IMR-90 (cell line): ENCODE measurements around the gene SERPINA3. TPM values are rescaled to one million over a fixed set of nuclear protein-coding genes. Genes with fewer than 3 reads are reported as not detected.

Experiments
- ATAC-seq: fragments of 200-7000 bp; cut with Tn5 transposase; 2 replicates; pipeline ENCODE4 v1.9.1; 2020; ENCODE audit warnings: low read depth, mild to moderate bottlenecking, moderate library complexity
- BruUV-seq: library from RNA; stranded (reverse); fragments of 400-500 nt; replicated peaks from 2 replicates; lab custom pipeline; 2021; lab: Mats Ljungman, UMichigan
- CTCF ChIA-PET: fragments of 300-600 bp; formaldehyde crosslinking; extraction: SDS; loops from one replicate; lab custom pipeline; 2021; ENCODE audit warnings: antibody characterized with exemption; lab: Yijun Ruan, JAX
- POLR2A ChIA-PET: fragments of 300-600 bp; sonication (Branson Sonifier 250); formaldehyde crosslinking; loops from one replicate; lab custom pipeline; 2022; ENCODE audit warnings: antibody characterized with exemption; ENCODE audit not compliant: unreplicated experiment; lab: Charles Lee
- DNase-seq: peaks from one replicate; pipeline ENCODE4 v3.0.0; 2013
- H2AFZ ChIP-seq: replicated peaks from 2 replicates; pipeline ENCODE3; 2013; ENCODE audit warnings: low read length, mild to moderate bottlenecking; ENCODE audit not compliant: poor library complexity
- H2AK5ac ChIP-seq: 2 replicates; pipeline ENCODE4 v1.6.1; 2013; ENCODE audit warnings: low read depth, low read length, inconsistent platforms
- H2AK9ac ChIP-seq: replicated peaks from 2 replicates; pipeline ENCODE3; 2013; ENCODE audit warnings: mild to moderate bottlenecking, low read depth, low read length, moderate library complexity; ENCODE audit not compliant: poor library complexity
- H2BK120ac ChIP-seq: 2 replicates; pipeline ENCODE4 v1.6.1; 2013; ENCODE audit warnings: low read depth, low read length, inconsistent platforms
- H2BK15ac ChIP-seq: 3 replicates; pipeline ENCODE4 v1.6.1; 2013; ENCODE audit warnings: low read depth, low read length, inconsistent platforms
- H2BK20ac ChIP-seq: 2 replicates; pipeline ENCODE4 v1.6.1; 2013; ENCODE audit warnings: low read depth, mild to moderate bottlenecking, inconsistent platforms, low read length, moderate library complexity
- H2BK5ac ChIP-seq: 2 replicates; pipeline ENCODE4 v1.6.1; 2013; ENCODE audit warnings: mild to moderate bottlenecking, low read depth, low read length, inconsistent platforms; ENCODE audit not compliant: poor library complexity, severe bottlenecking
- H3K14ac ChIP-seq: replicated peaks from 2 replicates; pipeline ENCODE4 v1.6.1; 2013; ENCODE audit warnings: low read depth, low read length, inconsistent platforms
- H3K18ac ChIP-seq: 2 replicates; pipeline ENCODE4 v1.6.1; 2013; ENCODE audit warnings: low read depth, low read length, control low read depth
- H3K23ac ChIP-seq: 2 replicates; pipeline ENCODE4 v1.6.1; 2013; ENCODE audit warnings: low read depth, low read length, inconsistent platforms
- H3K27ac ChIP-seq: 2 replicates; pipeline ENCODE4 v1.5.1; 2013; ENCODE audit warnings: mild to moderate bottlenecking, control low read depth, low read length; ENCODE audit not compliant: insufficient read depth
- H3K27me3 ChIP-seq: 2 replicates; pipeline ENCODE4 v1.6.1; 2013; ENCODE audit warnings: low read length; ENCODE audit not compliant: control insufficient read depth, insufficient read depth
- H3K36me3 ChIP-seq: 2 replicates; pipeline ENCODE4 v1.6.1; 2013; ENCODE audit warnings: low read length, mixed read lengths; ENCODE audit not compliant: control insufficient read depth, insufficient read depth
- H3K4ac ChIP-seq: 2 replicates; pipeline ENCODE4 v1.6.1; 2013; ENCODE audit warnings: low read depth, low read length, inconsistent platforms
- H3K4me1 ChIP-seq: 2 replicates; pipeline ENCODE4 v1.6.1; 2013; ENCODE audit warnings: low read length, mixed read lengths; ENCODE audit not compliant: control insufficient read depth, insufficient read depth
- H3K4me2 ChIP-seq: 2 replicates; pipeline ENCODE4 v1.6.1; 2013; ENCODE audit warnings: low read depth, mild to moderate bottlenecking, control low read depth, low read length, moderate library complexity
- H3K4me3 ChIP-seq: 2 replicates; pipeline ENCODE4 v1.5.1; 2013; ENCODE audit warnings: low read depth, mild to moderate bottlenecking, control low read depth, low read length, moderate library complexity; ENCODE audit not compliant: insufficient read depth
- H3K56ac ChIP-seq: 2 replicates; pipeline ENCODE4 v1.6.1; 2013; ENCODE audit warnings: low read length, inconsistent platforms; ENCODE audit not compliant: insufficient read depth; ENCODE audit errors: extremely low read depth
- H3K79me1 ChIP-seq, 2 experiments: 2 replicates each; pipeline ENCODE4 v1.6.1; 2013; ENCODE audit warnings: low read length in 2 of 2, inconsistent platforms in 1 of 2, low read depth in 1 of 2
- H3K9ac ChIP-seq: 2 replicates; pipeline ENCODE4 v1.6.1; 2013; ENCODE audit warnings: low read depth, low read length, control low read depth
- H3K9me1 ChIP-seq: 2 replicates; pipeline ENCODE4 v1.6.1; 2013; ENCODE audit warnings: low read length, inconsistent platforms; ENCODE audit not compliant: insufficient read depth
- H3K9me3 ChIP-seq: 2 replicates; pipeline ENCODE4 v1.6.1; 2013; ENCODE audit warnings: low read length; ENCODE audit not compliant: control insufficient read depth, insufficient read depth
- H4K20me1 ChIP-seq: 2 replicates; pipeline ENCODE4 v1.6.1; 2013; ENCODE audit warnings: low read length, inconsistent platforms; ENCODE audit not compliant: insufficient read depth
- H4K5ac ChIP-seq: 2 replicates; pipeline ENCODE4 v1.6.1; 2013; ENCODE audit warnings: mild to moderate bottlenecking, low read depth, low read length, control low read depth
- H4K8ac ChIP-seq, 2 experiments: 2 replicates each; pipeline ENCODE4 v1.6.1; 2013; ENCODE audit warnings: low read depth in 2 of 2, low read length in 2 of 2, control low read depth in 1 of 2, inconsistent platforms in 1 of 2
- H4K91ac ChIP-seq: 2 replicates; pipeline ENCODE4 v1.6.1; 2013; ENCODE audit warnings: low read depth, low read length, inconsistent platforms; ENCODE audit not compliant: insufficient read depth
- CEBPB ChIP-seq: IDR thresholded peaks from 2 replicates; pipeline ENCODE4 v1.6.1; 2012; ENCODE audit warnings: low read depth, low read length, improper control_type of control experiment
- FOS ChIP-seq: fragments of 150-350 bp; IDR thresholded peaks from 2 replicates; pipeline ENCODE4 v1.6.1; 2016; ENCODE audit warnings: low read depth, low read length
- MAFK ChIP-seq: IDR thresholded peaks from 2 replicates; pipeline ENCODE4 v1.6.1; 2012; ENCODE audit warnings: low read depth, low read length, improper control_type of control experiment
- MAZ ChIP-seq: IDR thresholded peaks from 2 replicates; pipeline ENCODE4 v1.6.1; 2012; ENCODE audit warnings: low read depth, mild to moderate bottlenecking, low read length, improper control_type of control experiment, moderate library complexity, borderline replicate concordance
- MXI1 ChIP-seq: IDR thresholded peaks from 2 replicates; pipeline ENCODE4 v1.6.1; 2012; ENCODE audit warnings: low read depth, mild to moderate bottlenecking, low read length, moderate library complexity, borderline replicate concordance
- POLR2A ChIP-seq: IDR thresholded peaks from 2 replicates; pipeline ENCODE4 v1.6.1; 2012; ENCODE audit warnings: mild to moderate bottlenecking, low read depth, low read length
- RCOR1 ChIP-seq: IDR thresholded peaks from 2 replicates; pipeline ENCODE4 v1.6.1; 2012; ENCODE audit warnings: mild to moderate bottlenecking, low read length, improper control_type of control experiment; ENCODE audit not compliant: insufficient replicate concordance
- RFX5 ChIP-seq: IDR thresholded peaks from 2 replicates; pipeline ENCODE4 v1.8.0; 2012; ENCODE audit warnings: low read depth, mild to moderate bottlenecking, low read length, moderate library complexity
- SMC3 ChIP-seq: fragments of 150-350 bp; IDR thresholded peaks from 2 replicates; pipeline ENCODE4 v1.6.1; 2016; ENCODE audit warnings: low read depth, mild to moderate bottlenecking, antibody characterized with exemption, low read length, moderate library complexity
- WGBS, 2 experiments: methylation state at CpG; one replicate each; pipeline versions ENCODE4 v1.1.5 to v1.1.7; 2013; ENCODE audit warnings: missing lambda C conversion rate in 2 of 2; ENCODE audit not compliant: insufficient read length in 1 of 2; ENCODE audit errors: extremely low coverage in 2 of 2; 5-methylcytosine and 5-hydroxymethylcytosine counted together
- dilution Hi-C: fragments of 300-500 bp; cut with HindIII; formaldehyde crosslinking; loops from one replicate; pipeline ENCODE4 v1.14.3; 2018; ENCODE audit warnings: low sequenced_read_pairs; ENCODE audit not compliant: unreplicated experiment
- in situ Hi-C: fragments of 300-500 bp; cut with MboI; formaldehyde crosslinking; loops from 3 replicates; pipeline ENCODE4 v1.14.3; 2019; ENCODE audit warnings: low sequenced_read_pairs, inconsistent platforms, mixed read lengths
- intact Hi-C: fragments of 100-400 bp; cut with micrococcal nuclease; formaldehyde crosslinking; loops from 2 replicates; pipeline ENCODE4 v1.10.0; 2022
- polyA plus RNA-seq, 3 experiments: library from polyadenylated mRNA; depleted of rRNA; stranded (reverse); fragments of >200 nt; gene quantifications; 2 replicates each; pipeline ENCODE4 v1.2.3, GENCODE V29; 2012; ENCODE audit warnings: low replicate concordance in 1 of 3
- total RNA-seq: library from RNA; depleted of rRNA; stranded (reverse); fragments of >200 nt; gene quantifications from 2 replicates; pipeline ENCODE4 v1.2.3, GENCODE V29; 2012

SERPINA3 gene
- total and polyA plus RNA-seq, 2 of the 4 experiments (the other 2 are of a cell fraction), result 0.36 to 0.48 TPM

DNA sequence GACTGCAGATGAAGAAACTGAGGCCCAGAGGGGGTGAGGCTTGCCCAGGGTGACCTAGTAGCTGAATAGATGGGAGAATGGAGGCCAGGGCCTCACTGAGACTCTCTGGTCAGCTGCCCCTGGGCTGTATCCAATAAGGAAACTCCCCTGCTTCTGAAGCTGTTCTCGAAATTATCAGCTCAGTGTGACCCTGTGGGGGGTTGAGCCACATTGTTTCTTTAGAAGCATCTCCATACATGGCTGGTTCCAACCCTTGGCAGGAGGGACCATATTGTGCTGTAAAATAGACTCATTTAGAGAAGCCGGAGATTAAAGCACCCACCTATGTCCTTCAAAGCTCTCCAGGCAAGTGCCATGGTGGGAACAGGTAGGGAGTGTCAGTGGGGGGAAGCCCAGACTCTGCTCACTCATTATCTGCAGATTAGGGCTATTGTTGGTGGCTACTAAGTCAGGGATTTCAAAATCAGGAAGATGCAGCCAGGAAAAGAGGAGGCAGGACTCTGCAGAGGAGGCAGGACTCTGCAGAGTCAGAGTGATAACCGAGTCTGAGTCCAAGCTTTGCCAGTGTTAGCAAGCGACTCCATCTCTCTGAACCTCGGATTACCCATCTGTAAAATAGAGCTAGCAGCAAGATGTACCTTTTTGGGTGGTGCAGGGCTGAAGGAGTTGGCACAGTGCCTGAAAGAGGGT lies 27.5 kb upstream of the SERPINA3 start:
- Histone ChIP-seq H4K20me1 (no peaks in the 10 kb centered on the region), H2AK9ac (no peak overlapping the region), H2AFZ (no peak overlapping the region), H4K91ac (no peak overlapping the region), H3K9ac (no peak overlapping the region), H3K4me1 (no peaks in the 10 kb centered on the region), H3K4ac (no peak overlapping the region), H3K27me3 (peaks cover 6% of the 10 kb centered on the region), H2BK20ac (no peak overlapping the region), H3K36me3 (no peaks in the 10 kb centered on the region), H4K5ac (no peak overlapping the region), H3K23ac (no peak overlapping the region), H3K56ac (no peak overlapping the region), H3K18ac (no peak overlapping the region), H3K79me1 (no peaks in the 10 kb centered on the region), H2AK5ac (no peak overlapping the region), H3K9me3 (no peaks in the 10 kb centered on the region), H3K14ac (no peak overlapping the region), H2BK15ac (no peak overlapping the region), H3K4me3 (no peak overlapping the region), H3K4me2 (no peak overlapping the region), H2BK120ac (no peak overlapping the region), H2BK5ac (no peak overlapping the region), H3K27ac (no peak overlapping the region), H4K8ac (no peak overlapping the region), H3K9me1 (no peaks in the 10 kb centered on the region)
- in situ Hi-C loops, result no loop called here
- BruUV-seq, result no TSS peak
- ChIA-PET POLR2A (no interaction called here), CTCF (no interaction called here)
- ATAC-seq, result no peak
- intact Hi-C loops, result no loop called here
- DNase-seq, result no peak
- no CpG with 5 or more reads among the region's 5 CpGs for WGBS, 2 experiments
- TF ChIP-seq CEBPB (no peak), MAFK (no peak), FOS (no peak), MXI1 (no peak), SMC3 (no peak), MAZ (no peak), POLR2A (no peak), RCOR1 (no peak), RFX5 (no peak)
- dilution Hi-C loops, result no loop called here
